Right lobe of liver (tissue), 4 donors: ENCODE results near the gene KLHL1.

ENCODE experiments used
- CTCF ChIP-seq, 4 donors: fragments of 200-600 bp in 3 of 4; fragments of 450-650 bp in 1 of 4; IDR thresholded peaks; one replicate each; pipeline versions ENCODE4 v1.5.1 to v1.8.0; 2016 to 2022; ENCODE audit warnings: antibody characterized with exemption in 4 of 4, mild to moderate bottlenecking in 2 of 4
- POLR2A ChIP-seq: fragments of 450-650 bp; IDR thresholded peaks from one replicate; pipeline ENCODE4 v1.6.1; 2017; ENCODE audit warnings: antibody characterized with exemption, mild to moderate bottlenecking
- donor health status: DM: no; HTN: no; CAD: no.
- donor health status: DM: no; HTN: no; CAD: no.
- donor health status: DM: no; HTN: yes; CAD: no.

- TF ChIP-seq CTCF (IDR thresholded peaks at IDR 0.05) (no peak), POLR2A (no peak)
Observed at GRCh38 chr13:70107498-70108281, 562 bp downstream of the KLHL1 start, which contains the start of gene ATXN8OS.
